Transverse colon (tissue), 4 donors: ENCODE measurements around the gene COL4A6. TPM values are rescaled to one million over a fixed set of nuclear protein-coding genes. Genes with fewer than 3 reads are reported as not detected.

Experiments
- DNase-seq: peaks from one replicate; pipeline ENCODE4 v3.0.0-alpha.2; 2019
- H3K27ac ChIP-seq, 4 donors: fragments of 200-600 bp; sonication (generic); 2 replicates each; pipeline ENCODE4 v1.5.1; 2016 to 2018; ENCODE audit warnings: inconsistent platforms in 4 of 4
- H3K27me3 ChIP-seq: fragments of 200-600 bp; sonication (generic); 2 replicates; pipeline ENCODE4 v1.5.1; 2017; ENCODE audit warnings: inconsistent platforms
- H3K36me3 ChIP-seq, 4 donors: fragments of 200-600 bp; sonication (generic); 2 replicates each; pipeline ENCODE4 v1.5.1; 2017 to 2019; ENCODE audit warnings: inconsistent platforms in 4 of 4
- H3K4me1 ChIP-seq, 4 donors: fragments of 200-600 bp; sonication (generic); 2 replicates each; pipeline ENCODE4 v1.5.1; 2017 to 2020; ENCODE audit warnings: inconsistent platforms in 4 of 4
- H3K4me3 ChIP-seq, 4 donors: fragments of 200-600 bp; sonication (generic); 1 replicate in 1 of 4; 2 replicates in 3 of 4; pipeline versions ENCODE4 v1.5.1 to v1.6.1; 2017 to 2019; ENCODE audit warnings: inconsistent platforms in 4 of 4
- H3K9me3 ChIP-seq, 2 donors: fragments of 200-600 bp; sonication (generic); 2 replicates each; pipeline ENCODE4 v1.5.1; 2017 to 2019; ENCODE audit warnings: inconsistent platforms in 2 of 2
- CTCF ChIP-seq, 5 experiments: fragments of 200-600 bp in 3 of 5; fragments of 450-650 bp in 2 of 5; sonication (generic) in 3 of 5; IDR thresholded peaks; 1 replicate in 2 of 5; 2 replicates in 3 of 5; pipeline ENCODE4 v1.5.1; 2016 to 2017; ENCODE audit warnings: antibody characterized with exemption in 5 of 5, inconsistent platforms in 3 of 5, mild to moderate bottlenecking in 2 of 5, moderate library complexity in 1 of 5
- EP300 ChIP-seq: sonication (generic); formaldehyde crosslinking; IDR thresholded peaks from one replicate; pipeline ENCODE4 v1.6.1; 2017; ENCODE audit warnings: antibody characterized with exemption, low read depth
- POLR2A ChIP-seq: fragments of 450-650 bp; IDR thresholded peaks from one replicate; pipeline ENCODE4 v1.6.1; 2016; ENCODE audit warnings: antibody characterized with exemption, mild to moderate bottlenecking, moderate library complexity
- POLR2AphosphoS5 ChIP-seq, 3 donors: sonication (generic); formaldehyde crosslinking; IDR thresholded peaks; one replicate each; pipeline ENCODE4 v1.6.1; 2016; ENCODE audit warnings: antibody characterized with exemption in 3 of 3
- WGBS, 2 donors: methylation state at CpG; one replicate each; pipeline ENCODE4 v1.1.5; 2018; ENCODE audit warnings: low coverage in 1 of 2; 5-methylcytosine and 5-hydroxymethylcytosine counted together
- in situ Hi-C, 4 donors: fragments of 200-750 bp; cut with MboI; loops; one replicate each; pipeline versions ENCODE4 v1.15.0 to v1.15.1; 2017; ENCODE audit warnings: low sequenced_read_pairs in 3 of 4, low pct_ligation_motif_present in 1 of 4, low pct_unique_long_range_greater_than_20kb in 1 of 4
- intact Hi-C: fragments of 100-400 bp; cut with DNase I; formaldehyde crosslinking; loops from one replicate; pipeline ENCODE4 v1.15.1; 2023; ENCODE audit warnings: low total_unique reads
- total RNA-seq, 4 donors: library from RNA; depleted of rRNA; stranded (reverse); fragments of >200 nt; gene quantifications; one replicate each; pipeline ENCODE4 v1.1.0, GENCODE V29; 2016

COL4A6 gene
- total RNA-seq, 4 donors from 2014 or later = 0.32 to 0.75 (median 0.57) TPM

- intact Hi-C loops = no loop called here
- H3K9me3 ChIP-seq = no peaks in the 10 kb centered on the region
- no peaks in the 10 kb centered on the region for H3K27me3 ChIP-seq
- H3K36me3 ChIP-seq = no peaks in the 10 kb centered on the region
- TF ChIP-seq POLR2AphosphoS5 (IDR thresholded peaks at IDR 0.05) = no peak
- no peak for TF ChIP-seq POLR2A
- TF ChIP-seq CTCF (IDR thresholded peaks at IDR 0.05) = no peak
- no peak for TF ChIP-seq EP300
- no peaks in the 10 kb centered on the region for H3K4me1 ChIP-seq
- in situ Hi-C loops = no loop called here
- H3K27ac ChIP-seq = no peak overlapping the region
- DNase-seq = no peak
- 72% methylated on average over 2 of the region's 2 CpGs; no CpG with 5 or more reads in 1 of the 2 donors for WGBS, 2 donors
- H3K4me3 ChIP-seq = no peak overlapping the region
Measured at GRCh38 chrX:108132876-108133275, 305.3 kb downstream of the COL4A6 start.

GRCh38 chrX:108132034-108132433 lies 306.2 kb downstream of the COL4A6 start:
- no peak for DNase-seq
- no peaks in the 10 kb centered on the region for H3K4me1 ChIP-seq
- no peaks in the 10 kb centered on the region for H3K36me3 ChIP-seq
- 87 to 100% methylated on average over 1 to 8 of the region's 8 CpGs for WGBS, 2 donors
- in situ Hi-C loops (no loop called here), intact Hi-C loops (no loop called here)
- H3K4me3 ChIP-seq = no peak overlapping the region
- H3K27me3 ChIP-seq = no peaks in the 10 kb centered on the region
- no peaks in the 10 kb centered on the region for H3K9me3 ChIP-seq
- no peak for TF ChIP-seq CTCF (IDR thresholded peaks at IDR 0.05)
- no peak for TF ChIP-seq POLR2A
- no peak for TF ChIP-seq EP300
- TF ChIP-seq POLR2AphosphoS5 (IDR thresholded peaks at IDR 0.05) = no peak
- H3K27ac ChIP-seq = no peak overlapping the region

- Histone ChIP-seq H3K36me3 (no peaks in the 10 kb centered on the region), H3K27ac (no peak overlapping the region), H3K4me3 (no peak overlapping the region), H3K4me1 (no peaks in the 10 kb centered on the region), H3K9me3 (no peaks in the 10 kb centered on the region), H3K27me3 (no peaks in the 10 kb centered on the region)
- in situ Hi-C loops = no loop called here
- no peak for DNase-seq
- WGBS, 2 donors = 69 to 79% methylated on average over 2 of the region's 2 CpGs
- no peak for TF ChIP-seq EP300
- TF ChIP-seq CTCF (IDR thresholded peaks at IDR 0.05) = no peak
- no peak for TF ChIP-seq POLR2A
- TF ChIP-seq POLR2AphosphoS5 (IDR thresholded peaks at IDR 0.05) = no peak
- intact Hi-C loops = no loop called here
Measured at GRCh38 chrX:108131471-108131870, 306.8 kb downstream of the COL4A6 start.

- Histone ChIP-seq H3K9me3 (no peaks in the 10 kb centered on the region), H3K36me3 (no peaks in the 10 kb centered on the region), H3K4me3 (no peak overlapping the region), H3K4me1 (no peaks in the 10 kb centered on the region), H3K27me3 (no peaks in the 10 kb centered on the region), H3K27ac (no peak overlapping the region)
- intact Hi-C loops (no loop called here), in situ Hi-C loops (no loop called here)
- no peak for TF ChIP-seq CTCF (IDR thresholded peaks at IDR 0.05)
- no peak for TF ChIP-seq POLR2A
- no peak for TF ChIP-seq EP300
- TF ChIP-seq POLR2AphosphoS5 (IDR thresholded peaks at IDR 0.05) = no peak
- no peak for DNase-seq
- 74% methylated on average over 1 of the region's 1 CpG; no CpG with 5 or more reads in 1 of the 2 donors for WGBS, 2 donors
Measured at GRCh38 chrX:108130889-108131288, 307.3 kb downstream of the COL4A6 start.
